Measurements from ENCODE around the gene S100A2.

The S100A2 gene
- 0 to 0.54 (median 0.08) reads per million in 4 donors for total RNA-seq

GRCh38 chr1:153565529-153566374 lies at the start of gene S100A2:
Gene S100A2 (minus strand): TSS chr1:153565844. CDS start chr1:153563877, 1,967 bp downstream.
- peak in 1 of 5 donors; percentile 64 for DNase-seq

GRCh38 chr1:153615406-153615805 lies 49.8 kb upstream of the S100A2 start:
- DNase-seq: no peak

GRCh38 chr1:153614906-153615305 lies 49.3 kb upstream of the S100A2 start:
- no peak for DNase-seq

- DNase-seq: no peak
Observed at GRCh38 chr1:153614189-153614900, 48.7 kb upstream of the S100A2 start.

GRCh38 chr1:153613406-153613805 lies 47.8 kb upstream of the S100A2 start:
- no peak for DNase-seq

- no peak for DNase-seq
Observed at GRCh38 chr1:153612755-153613331, 47.2 kb upstream of the S100A2 start, which contains the start of gene S100A16. Gene S100A16 (minus strand): TSS chr1:153613137. CDS start chr1:153608151, 4,986 bp downstream.

GRCh38 chr1:153612111-153612754 lies 46.6 kb upstream of the S100A2 start:
- no peak for DNase-seq

- DNase-seq: no peak
Observed at GRCh38 chr1:153611356-153611755, 45.7 kb upstream of the S100A2 start.

- no peak for DNase-seq
Observed at GRCh38 chr1:153610811-153611301, 45.2 kb upstream of the S100A2 start.

GRCh38 chr1:153610334-153610733 lies 44.7 kb upstream of the S100A2 start:
- DNase-seq: no peak

GRCh38 chr1:153609585-153609907 lies 43.9 kb upstream of the S100A2 start:
- DNase-seq: no peak

GRCh38 chr1:153608742-153609584 lies 43.3 kb upstream of the S100A2 start:
- DNase-seq: no peak

GRCh38 chr1:153608089-153608682 lies 42.5 kb upstream of the S100A2 start:
- no peak for DNase-seq

GRCh38 chr1:153607381-153607780 lies 41.7 kb upstream of the S100A2 start:
- no peak for DNase-seq

- DNase-seq: no peak
Observed at GRCh38 chr1:153606194-153606593, 40.5 kb upstream of the S100A2 start.

GRCh38 chr1:153602749-153603148 lies 37.1 kb upstream of the S100A2 start:
- no peak for DNase-seq

GRCh38 chr1:153599847-153600246 lies 34.2 kb upstream of the S100A2 start:
- no peak for DNase-seq

- DNase-seq: peak in 1 of 5 donors; percentile 45
Observed at GRCh38 chr1:153598309-153599172, 32.9 kb upstream of the S100A2 start.

GRCh38 chr1:153597206-153597605 lies 31.6 kb upstream of the S100A2 start:
- peak in 1 of 5 donors; percentile 8 for DNase-seq

- DNase-seq: no peak
Observed at GRCh38 chr1:153592748-153593147, 27.1 kb upstream of the S100A2 start.
